ENCODE results near the gene KIF1C. TPM values are rescaled to one million over a fixed set of nuclear protein-coding genes. Genes with fewer than 3 reads are reported as not detected.

Gene KIF1C
- polyA plus RNA-seq (ENCODE audit: insufficient read length in 3 of 3), result 10 to 100 TPM; 76.8 to 97.2 (median 87.3) TPM
- long read RNA-seq, donor 1, full-length matches to known transcripts, result 4 of 22 reads
- long read RNA-seq, donor 1, partial matches to known transcripts, result 18 of 22 reads
- long read RNA-seq, donor 1, other reads (novel, unspliced or antisense), result 0 of 22 reads
- long read RNA-seq, donor 2, full-length matches to known transcripts, result 3 of 22 reads
- long read RNA-seq, donor 2, partial matches to known transcripts, result 19 of 22 reads
- long read RNA-seq, donor 2, other reads (novel, unspliced or antisense), result 0 of 22 reads
- long read RNA-seq, donor 3, full-length matches to known transcripts, result 13 of 26 reads
- long read RNA-seq, donor 3, partial matches to known transcripts, result 13 of 26 reads
- long read RNA-seq, donor 3, other reads (novel, unspliced or antisense), result 0 of 26 reads
- long read RNA-seq, donor 4, full-length matches to known transcripts, result 10 of 10 reads
- long read RNA-seq, donor 4, partial matches to known transcripts, result 0 of 10 reads
- long read RNA-seq, donor 4, other reads (novel, unspliced or antisense), result 0 of 10 reads
- long read RNA-seq, donor 5, result 0 reads
- long read RNA-seq, donor 6, full-length matches to known transcripts, result 4 of 15 reads
- long read RNA-seq, donor 6, partial matches to known transcripts, result 11 of 15 reads
- long read RNA-seq, donor 6, other reads (novel, unspliced or antisense), result 0 of 15 reads
- long read RNA-seq, donor 7, full-length matches to known transcripts, result 2 of 19 reads
- long read RNA-seq, donor 7, partial matches to known transcripts, result 17 of 19 reads
- long read RNA-seq, donor 7, other reads (novel, unspliced or antisense), result 0 of 19 reads
- long read RNA-seq, donor 8, result 0 reads
- long read RNA-seq, donor 9, full-length matches to known transcripts, result 10 of 20 reads
- long read RNA-seq, donor 9, partial matches to known transcripts, result 10 of 20 reads
- long read RNA-seq, donor 9, other reads (novel, unspliced or antisense), result 0 of 20 reads
- long read RNA-seq, donor 10, full-length matches to known transcripts, result 7 of 19 reads
- long read RNA-seq, donor 10, partial matches to known transcripts, result 12 of 19 reads
- long read RNA-seq, donor 10, other reads (novel, unspliced or antisense), result 0 of 19 reads
- long read RNA-seq, donor 11, full-length matches to known transcripts, result 6 of 32 reads
- long read RNA-seq, donor 11, partial matches to known transcripts, result 26 of 32 reads
- long read RNA-seq, donor 11, other reads (novel, unspliced or antisense), result 0 of 32 reads
- long read RNA-seq, donor 12, full-length matches to known transcripts, result 2 of 2 reads
- long read RNA-seq, donor 12, partial matches to known transcripts, result 0 of 2 reads
- long read RNA-seq, donor 12, other reads (novel, unspliced or antisense), result 0 of 2 reads
- long read RNA-seq, donor 13, result 0 reads
- long read RNA-seq, donor 14, full-length matches to known transcripts, result 11 of 11 reads
- long read RNA-seq, donor 14, partial matches to known transcripts, result 0 of 11 reads
- long read RNA-seq, donor 14, other reads (novel, unspliced or antisense), result 0 of 11 reads
- long read RNA-seq, donor 15, full-length matches to known transcripts, result 1 of 1 reads
- long read RNA-seq, donor 15, partial matches to known transcripts, result 0 of 1 reads
- long read RNA-seq, donor 15, other reads (novel, unspliced or antisense), result 0 of 1 reads
- long read RNA-seq, donor 16, full-length matches to known transcripts, result 31 of 81 reads
- long read RNA-seq, donor 16, partial matches to known transcripts, result 50 of 81 reads
- long read RNA-seq, donor 16, other reads (novel, unspliced or antisense), result 0 of 81 reads

GRCh38 chr17:4997302-4998026 lies at the start of gene KIF1C, which contains the start of gene INCA1:
Gene KIF1C, plus strand, starts transcription at chr17:4997950. Its CDS starts 2,297 bp downstream, at chr17:5000247.
Gene INCA1, minus strand, starts transcription at chr17:4997522. Its CDS starts 3,085 bp downstream, at chr17:4994437.
- DNase-seq (ENCODE audit: extremely low read depth in 1 of 11, low read depth in 9 of 11, low spot score in 4 of 11), result peak; percentile 76 to 90 (median 88)

GRCh38 chr17:4948166-4948930 lies 49.4 kb upstream of the KIF1C start, which contains the start of gene PFN1:
Gene PFN1, minus strand, starts transcription at chr17:4948530. Its CDS starts 136 bp downstream, at chr17:4948394.
- DNase-seq (ENCODE audit: extremely low read depth in 1 of 11, low read depth in 9 of 11, low spot score in 4 of 11), result peak in 9 of 11 donors; percentile 64 to 86 (median 82)

DNA sequence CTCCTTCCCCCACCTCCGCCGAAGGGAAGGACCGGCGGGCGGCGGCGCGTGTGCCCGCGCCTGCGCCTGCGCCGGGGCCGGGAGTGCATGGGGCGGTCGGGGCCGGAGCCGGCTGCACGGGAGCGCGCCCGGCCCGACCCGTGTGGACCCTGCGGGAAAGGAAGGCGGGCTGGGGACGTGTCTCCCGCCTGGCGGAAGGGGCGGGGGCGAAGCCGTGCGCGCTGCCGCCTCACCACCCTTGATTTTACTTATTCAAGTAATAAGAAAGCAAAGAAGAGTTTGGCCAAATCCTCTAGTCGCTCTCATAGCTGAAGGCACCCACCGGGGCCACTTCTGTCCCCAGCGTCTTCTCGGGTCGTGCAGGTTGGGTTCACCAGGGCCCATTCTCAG lies 48.8 kb upstream of the KIF1C start:
- peak in 9 of 11 donors; percentile 66 to 89 (median 83) for DNase-seq (ENCODE audit: extremely low read depth in 1 of 11, low read depth in 9 of 11, low spot score in 4 of 11)

DNA sequence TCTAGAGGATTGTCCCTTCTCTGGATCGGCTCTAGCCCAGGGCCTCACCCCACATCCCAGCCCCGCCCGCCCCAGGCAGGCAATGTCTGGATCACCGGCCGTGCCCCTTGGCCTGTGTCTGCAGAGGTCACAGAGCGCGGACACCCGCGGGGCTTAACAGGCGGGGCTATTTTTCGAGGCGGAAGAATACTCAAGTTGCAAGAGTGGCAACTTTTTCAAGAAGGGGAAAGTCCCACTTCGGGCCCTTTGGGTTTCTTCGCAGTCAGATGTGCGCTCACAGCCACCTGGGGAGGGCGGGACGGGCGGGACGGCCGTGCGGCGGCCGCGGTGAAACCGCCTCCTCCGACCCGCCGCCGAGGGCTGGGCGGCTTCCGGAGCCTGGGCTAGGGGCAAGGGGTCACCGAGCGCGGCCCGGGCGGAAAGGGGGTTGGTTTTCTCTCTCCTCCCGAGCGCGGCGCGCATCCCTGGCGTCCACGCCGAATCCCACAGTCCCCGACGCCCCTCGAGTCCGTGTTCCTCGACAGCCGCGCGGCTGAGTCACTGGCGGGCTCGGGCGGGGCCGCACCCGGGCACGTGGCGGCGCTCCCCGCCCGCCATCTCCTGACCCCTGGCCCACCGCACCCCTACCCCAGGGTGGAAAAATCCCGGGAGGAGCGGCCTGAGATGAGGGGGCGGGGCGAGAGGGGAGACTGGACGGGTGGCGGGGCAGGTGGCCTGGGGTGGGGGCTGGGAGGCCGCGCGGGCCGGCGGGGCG lies 48.3 kb upstream of the KIF1C start:
- no peak for DNase-seq (ENCODE audit: extremely low read depth in 1 of 11, low read depth in 9 of 11, low spot score in 4 of 11)

GRCh38 chr17:4950075-4950745 lies 47.5 kb upstream of the KIF1C start:
- no peak for DNase-seq (ENCODE audit: extremely low read depth in 1 of 11, low read depth in 9 of 11, low spot score in 4 of 11)

- DNase-seq (ENCODE audit: extremely low read depth in 1 of 11, low read depth in 9 of 11, low spot score in 4 of 11), result no peak
Observed at GRCh38 chr17:4950746-4951204, 47.0 kb upstream of the KIF1C start, which contains the start of gene ENO3. Gene ENO3, plus strand, starts transcription at chr17:4951119. Its CDS starts 711 bp downstream, at chr17:4951830.

- DNase-seq (ENCODE audit: extremely low read depth in 1 of 11, low read depth in 9 of 11, low spot score in 4 of 11), result no peak
Observed at GRCh38 chr17:4951486-4951885, 46.3 kb upstream of the KIF1C start.

- no peak for DNase-seq (ENCODE audit: extremely low read depth in 1 of 11, low read depth in 9 of 11, low spot score in 4 of 11)
Observed at GRCh38 chr17:4953451-4953961, 44.2 kb upstream of the KIF1C start.

GRCh38 chr17:4955091-4955490 lies 42.7 kb upstream of the KIF1C start:
- no peak for DNase-seq (ENCODE audit: extremely low read depth in 1 of 11, low read depth in 9 of 11, low spot score in 4 of 11)

DNA sequence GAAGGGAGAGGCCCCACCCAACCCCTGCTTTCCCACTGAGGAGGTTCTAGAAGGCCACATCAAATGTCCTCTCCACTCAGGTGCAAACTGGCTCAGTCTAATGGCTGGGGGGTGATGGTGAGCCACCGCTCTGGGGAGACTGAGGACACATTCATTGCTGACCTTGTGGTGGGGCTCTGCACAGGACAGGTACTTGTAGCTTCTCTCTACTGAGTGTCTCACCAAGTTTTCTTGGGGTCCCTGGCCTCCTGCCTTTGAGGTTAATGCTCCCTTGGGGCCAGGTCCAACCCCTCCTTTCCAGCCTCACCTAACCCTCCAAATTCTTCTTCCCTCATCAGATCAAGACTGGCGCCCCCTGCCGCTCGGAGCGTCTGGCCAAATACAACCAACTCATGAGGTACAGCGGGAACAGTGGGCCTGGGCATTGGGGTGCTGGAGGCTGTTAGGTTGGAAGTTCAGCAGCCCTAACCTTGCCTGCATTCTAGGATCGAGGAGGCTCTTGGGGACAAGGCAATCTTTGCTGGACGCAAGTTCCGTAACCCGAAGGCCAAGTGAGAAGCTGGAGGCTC lies 41.2 kb upstream of the KIF1C start:
- no peak for DNase-seq (ENCODE audit: extremely low read depth in 1 of 11, low read depth in 9 of 11, low spot score in 4 of 11)

- no peak for DNase-seq (ENCODE audit: extremely low read depth in 1 of 11, low read depth in 9 of 11, low spot score in 4 of 11)
Observed at GRCh38 chr17:4958102-4958501, 39.6 kb upstream of the KIF1C start.

GRCh38 chr17:4959261-4959965 lies 38.3 kb upstream of the KIF1C start:
- DNase-seq (ENCODE audit: extremely low read depth in 1 of 11, low read depth in 9 of 11, low spot score in 4 of 11), result no peak

GRCh38 chr17:4960279-4960922 lies 37.3 kb upstream of the KIF1C start:
- no peak for DNase-seq (ENCODE audit: extremely low read depth in 1 of 11, low read depth in 9 of 11, low spot score in 4 of 11)
